ENCODE results near the gene NUB1.

DNA sequence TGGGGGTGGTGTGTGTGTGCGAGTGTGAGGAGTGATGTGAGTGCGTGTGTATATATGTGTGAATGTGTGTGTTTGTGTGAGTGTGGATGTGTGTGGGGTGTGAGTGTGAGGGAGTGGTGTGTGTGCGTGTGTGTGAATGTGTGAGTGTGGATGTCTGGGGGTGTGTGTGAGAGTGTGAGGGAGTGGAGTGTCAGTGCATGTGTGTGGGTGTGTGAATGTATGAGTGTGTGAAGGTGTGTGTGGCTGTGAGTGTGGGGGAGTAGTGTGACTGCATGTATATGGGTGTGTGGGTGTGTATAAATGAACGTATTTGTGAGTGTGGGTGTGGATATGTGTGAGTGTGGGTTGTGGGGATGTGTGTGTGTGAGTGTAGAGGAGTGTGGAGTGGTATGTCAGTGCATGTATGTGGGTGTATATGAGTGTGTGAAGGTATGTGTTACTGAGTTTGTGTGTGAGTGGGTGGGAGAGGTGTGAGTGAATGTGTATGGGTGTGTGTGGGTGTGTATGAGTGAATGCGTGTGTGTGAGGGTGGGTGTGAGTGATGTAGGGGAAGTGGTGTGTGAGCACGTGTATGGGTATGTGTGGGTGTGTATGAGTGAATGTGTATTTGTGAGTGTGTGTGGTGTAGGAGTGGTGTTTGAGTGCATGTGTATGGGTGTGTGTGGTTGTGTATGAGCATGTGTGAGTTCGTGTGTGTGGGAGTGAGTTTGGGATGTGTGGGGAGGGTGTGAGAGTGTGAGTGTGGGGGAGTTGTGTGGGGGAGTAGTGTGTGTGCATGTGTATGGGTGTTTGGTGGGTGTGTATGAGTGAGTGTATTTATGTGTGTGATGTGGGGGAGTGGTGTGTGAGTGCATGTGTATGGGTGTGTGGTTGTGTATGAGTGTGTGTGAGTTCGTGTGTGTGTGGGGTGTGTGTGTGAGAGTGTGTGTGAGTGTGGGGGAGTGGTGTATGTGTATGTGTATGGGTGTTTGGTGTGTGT lies 28.5 kb upstream of the NUB1 start:
- TF ChIP-seq SP1 (IDR thresholded peaks at IDR 0.05): no peak
- no peak for TF ChIP-seq BHLHE40 (IDR thresholded peaks at IDR 0.05; ENCODE audit: borderline replicate concordance)
- no peak for TF ChIP-seq FOXM1 (IDR thresholded peaks at IDR 0.05; ENCODE audit: borderline replicate concordance)

Data from HEK293T (cell line).